GM23248 (cell line): ENCODE measurements around the gene CHRNA4. TPM values are rescaled to one million over a fixed set of nuclear protein-coding genes. Genes with fewer than 3 reads are reported as not detected.

ENCODE experiments used
- DNase-seq: peaks from one replicate; pipeline ENCODE4 v3.0.0-alpha.2; 2015
- H2AFZ ChIP-seq: fragments of 200-600 bp; sonication (generic); 2 replicates; pipeline ENCODE4 v1.6.1; 2016; ENCODE audit warnings: antibody characterized with exemption
- H3F3A ChIP-seq: fragments of 200-600 bp; sonication (generic); 2 replicates; pipeline ENCODE4 v1.6.1; 2016; ENCODE audit warnings: mild to moderate bottlenecking, antibody characterized with exemption, mixed run types; ENCODE audit not compliant: insufficient read depth
- H3K27ac ChIP-seq: fragments of 200-600 bp; sonication (generic); 2 replicates; pipeline ENCODE4 v1.5.1; 2016; ENCODE audit warnings: mild to moderate bottlenecking
- H3K27me3 ChIP-seq: fragments of 200-600 bp; sonication (generic); replicated peaks from 2 replicates; pipeline ENCODE4 v1.6.1; 2016; ENCODE audit warnings: mild to moderate bottlenecking; ENCODE audit not compliant: insufficient read depth
- H3K36me3 ChIP-seq: fragments of 200-600 bp; sonication (generic); 2 replicates; pipeline ENCODE4 v1.6.1; 2016; ENCODE audit warnings: low read depth, mild to moderate bottlenecking
- H3K4me1 ChIP-seq: fragments of 200-600 bp; sonication (generic); 2 replicates; pipeline ENCODE4 v1.6.1; 2016; ENCODE audit warnings: mild to moderate bottlenecking; ENCODE audit not compliant: insufficient read depth
- H3K4me2 ChIP-seq: fragments of 200-600 bp; sonication (generic); one replicate; pipeline ENCODE4 v1.6.1; 2016; ENCODE audit warnings: mild to moderate bottlenecking; ENCODE audit not compliant: unreplicated experiment
- H3K4me3 ChIP-seq: fragments of 200-600 bp; sonication (generic); 2 replicates; pipeline ENCODE4 v1.5.1; 2016; ENCODE audit warnings: mild to moderate bottlenecking
- H3K79me2 ChIP-seq: fragments of 200-600 bp; sonication (generic); 2 replicates; pipeline ENCODE4 v1.6.1; 2016; ENCODE audit warnings: mild to moderate bottlenecking; ENCODE audit not compliant: insufficient read depth
- H3K9ac ChIP-seq: fragments of 200-600 bp; sonication (generic); 2 replicates; pipeline ENCODE4 v1.6.1; 2016; ENCODE audit warnings: mild to moderate bottlenecking
- H3K9me2 ChIP-seq: fragments of 200-600 bp; sonication (generic); 2 replicates; pipeline ENCODE4 v1.6.1; 2016; ENCODE audit warnings: mixed run types, mild to moderate bottlenecking, moderate library complexity; ENCODE audit not compliant: insufficient read depth
- H3K9me3 ChIP-seq: fragments of 200-600 bp; sonication (generic); one replicate; pipeline ENCODE4 v1.6.1; 2017; ENCODE audit warnings: low read depth
- H4K20me1 ChIP-seq: fragments of 200-600 bp; sonication (generic); 2 replicates; pipeline ENCODE4 v1.6.0; 2016; ENCODE audit not compliant: insufficient read depth
- EZH2 ChIP-seq: fragments of 200-600 bp; sonication (generic); IDR thresholded peaks from 2 replicates; pipeline ENCODE4 v1.6.1; 2018; ENCODE audit warnings: antibody characterized with exemption, mild to moderate bottlenecking; ENCODE audit not compliant: insufficient read depth, poor library complexity, severe bottlenecking
- EZH2phosphoT487 ChIP-seq: fragments of 200-600 bp; sonication (generic); IDR thresholded peaks from 2 replicates; pipeline ENCODE4 v1.6.1; 2018; ENCODE audit warnings: antibody characterized with exemption, moderate library complexity, mild to moderate bottlenecking, low read depth; ENCODE audit not compliant: insufficient read depth
- WGBS, 2 experiments: methylation state at CpG; one replicate each; pipeline ENCODE4 v1.1.6; 2015 to 2017; ENCODE audit warnings: low lambda C conversion rate in 2 of 2, low coverage in 1 of 2; ENCODE audit errors: missing lambda C conversion rate in 2 of 2; 5-methylcytosine and 5-hydroxymethylcytosine counted together
- in situ Hi-C: fragments of 300-500 bp; cut with MboI; formaldehyde crosslinking; loops from 2 replicates; pipeline ENCODE4 v1.15.0; 2020
- polyA plus RNA-seq: library from polyadenylated mRNA; unstranded; fragments of >200 nt; fragmentation: Nextera tagmentation; extraction: Ambion mirVana; gene quantifications from 2 replicates; pipeline ENCODE4 v1.2.1, GENCODE V29; 2016
- total RNA-seq: library from RNA; depleted of rRNA; stranded (reverse); fragments of >200 nt; shearing (Covaris generic); gene quantifications from 2 replicates; pipeline ENCODE4 v1.2.3, GENCODE V29; 2014

Gene CHRNA4
- total and polyA plus RNA-seq, 2 experiments from 2014 or later, result not detected

GRCh38 chr20:63359937-63360849 lies 956 bp downstream of the CHRNA4 start:
- Histone ChIP-seq H3K9ac (no peak overlapping the region), H3K4me1 (no peaks in the 10 kb centered on the region), H3K27ac (no peak overlapping the region), H3K27me3 (peaks cover 4% of the 10 kb centered on the region), H3K9me3 (no peaks in the 10 kb centered on the region), H3K9me2 (no peaks in the 10 kb centered on the region), H3K4me3 (no peak overlapping the region), H2AFZ (no peak overlapping the region), H4K20me1 (no peaks in the 10 kb centered on the region), H3K79me2 (no peaks in the 10 kb centered on the region), H3K4me2 (no peak overlapping the region), H3F3A (no peaks in the 10 kb centered on the region), H3K36me3 (no peaks in the 10 kb centered on the region)
- DNase-seq, result no peak
- WGBS, 2 experiments, result 24 to 25% methylated on average over 29 to 36 of the region's 38 CpGs
- in situ Hi-C loops, result no loop called here
- TF ChIP-seq EZH2, result no peak
- no peak for TF ChIP-seq EZH2phosphoT487

GRCh38 chr20:63359164-63359934 lies 1.8 kb downstream of the CHRNA4 start:
- H3K4me3 ChIP-seq, result no peak overlapping the region
- H3K9me3 ChIP-seq, result no peaks in the 10 kb centered on the region
- no peak overlapping the region for H2AFZ ChIP-seq
- H3K9me2 ChIP-seq, result no peaks in the 10 kb centered on the region
- no peak overlapping the region for H3K4me2 ChIP-seq
- no peaks in the 10 kb centered on the region for H3K79me2 ChIP-seq
- no peak overlapping the region for H3K27ac ChIP-seq
- H3K27me3 ChIP-seq, result peaks cover 7% of the 10 kb centered on the region
- H3F3A ChIP-seq, result no peaks in the 10 kb centered on the region
- DNase-seq, result no peak
- H3K36me3 ChIP-seq, result no peaks in the 10 kb centered on the region
- TF ChIP-seq EZH2phosphoT487 (no peak), EZH2 (no peak)
- no peak overlapping the region for H3K9ac ChIP-seq
- WGBS, 2 experiments, result 56 to 60% methylated on average over 39 to 40 of the region's 42 CpGs
- in situ Hi-C loops, result no loop called here
- no peaks in the 10 kb centered on the region for H3K4me1 ChIP-seq
- H4K20me1 ChIP-seq, result no peaks in the 10 kb centered on the region

GRCh38 chr20:63357921-63358905 lies 2.9 kb downstream of the CHRNA4 start:
- in situ Hi-C loops, result no loop called here

More at GRCh38 chr20:63357921-63358905, 2.9 kb downstream of the CHRNA4 start:
- no peaks in the 10 kb centered on the region for H3K36me3 ChIP-seq
- no peaks in the 10 kb centered on the region for H3K79me2 ChIP-seq
- H3K27ac ChIP-seq, result no peak overlapping the region
- DNase-seq, result no peak
- TF ChIP-seq EZH2phosphoT487, result no peak
- TF ChIP-seq EZH2, result no peak
- H4K20me1 ChIP-seq, result no peaks in the 10 kb centered on the region
- H3K9ac ChIP-seq, result no peak overlapping the region
- H3K4me3 ChIP-seq, result no peak overlapping the region
- no peak overlapping the region for H2AFZ ChIP-seq
- H3K9me2 ChIP-seq, result no peaks in the 10 kb centered on the region
- H3K9me3 ChIP-seq, result no peaks in the 10 kb centered on the region
- no peaks in the 10 kb centered on the region for H3F3A ChIP-seq
- 55 to 57% methylated on average over 22 to 24 of the region's 26 CpGs for WGBS, 2 experiments
- H3K4me2 ChIP-seq, result no peak overlapping the region
- no peaks in the 10 kb centered on the region for H3K4me1 ChIP-seq
- H3K27me3 ChIP-seq, result peaks cover 7% of the 10 kb centered on the region
